HCEC 1CT (cell line): ENCODE measurements around the gene SLC44A1.

Source experiments
- DNase-seq: peaks from one replicate; pipeline ENCODE4 v3.0.0-alpha.2; 2017

Gene SLC44A1

GRCh38 chr9:105244003-105244733 lies at the start of gene SLC44A1:
Gene SLC44A1 (plus strand): TSS chr9:105244651. CDS start chr9:105244869, 218 bp downstream.
- DNase-seq: peak; percentile 98

- DNase-seq: no peak
Observed at GRCh38 chr9:105195259-105195658, 49.2 kb upstream of the SLC44A1 start.

GRCh38 chr9:105198023-105198422 lies 46.4 kb upstream of the SLC44A1 start:
- DNase-seq: no peak

GRCh38 chr9:105198865-105199264 lies 45.6 kb upstream of the SLC44A1 start:
- DNase-seq: no peak

GRCh38 chr9:105204416-105204815 lies 40.0 kb upstream of the SLC44A1 start:
- DNase-seq: no peak

- peak; percentile 95 for DNase-seq
Observed at GRCh38 chr9:105205787-105206495, 38.5 kb upstream of the SLC44A1 start.

- no peak for DNase-seq
Observed at GRCh38 chr9:105206496-105206820, 38.0 kb upstream of the SLC44A1 start.

GRCh38 chr9:105206821-105207699 lies 37.4 kb upstream of the SLC44A1 start:
- peak; percentile 83 for DNase-seq

GRCh38 chr9:105216440-105217178 lies 27.8 kb upstream of the SLC44A1 start:
- DNase-seq: no peak

- no peak for DNase-seq
Observed at GRCh38 chr9:105218673-105219072, 25.8 kb upstream of the SLC44A1 start.

GRCh38 chr9:105219291-105219805 lies 25.1 kb upstream of the SLC44A1 start:
- peak; percentile 65 for DNase-seq

- no peak for DNase-seq
Observed at GRCh38 chr9:105220451-105220850, 24.0 kb upstream of the SLC44A1 start.

GRCh38 chr9:105223544-105224140 lies 20.8 kb upstream of the SLC44A1 start:
- DNase-seq: no peak

GRCh38 chr9:105226055-105226454 lies 18.4 kb upstream of the SLC44A1 start:
- no peak for DNase-seq

- DNase-seq: peak; percentile 39
Observed at GRCh38 chr9:105232207-105232606, 12.2 kb upstream of the SLC44A1 start.

- DNase-seq: no peak
Observed at GRCh38 chr9:105233873-105234272, 10.6 kb upstream of the SLC44A1 start.

GRCh38 chr9:105236261-105236660 lies 8.2 kb upstream of the SLC44A1 start:
- no peak for DNase-seq

GRCh38 chr9:105237246-105237645 lies 7.2 kb upstream of the SLC44A1 start:
- DNase-seq: no peak

GRCh38 chr9:105238302-105238701 lies 6.1 kb upstream of the SLC44A1 start:
- no peak for DNase-seq

GRCh38 chr9:105241356-105242043 lies 3.0 kb upstream of the SLC44A1 start:
- DNase-seq: no peak

- no peak for DNase-seq
Observed at GRCh38 chr9:105242062-105242461, 2.4 kb upstream of the SLC44A1 start.

GRCh38 chr9:105242557-105242956 lies 1.9 kb upstream of the SLC44A1 start:
- DNase-seq: no peak
